Measurements from ENCODE around the gene AKAP9.
A peak's percentile ranks its signal among the peaks of the same experiment; 100 is the strongest.
"Not testable (repeated sequence)": the region's sequence is repeated elsewhere in the genome, so short reads cannot be mapped to it uniquely, and the experiment has no call there.

Gene AKAP9

GRCh38 chr7:91940572-91941341 lies at the start of gene AKAP9:
Gene AKAP9 (plus strand): TSS chr7:91940862. CDS start chr7:91941100, 238 bp downstream.
- TF ChIP-seq GATA1 (IDR thresholded peaks at IDR 0.05; ENCODE audit: low read depth, low read length) (no peak), POLR2A (IDR thresholded peaks at IDR 0.05; ENCODE audit: low read length) (peak; percentile 72)
- DNase-seq = peak; percentile 90 to 93

- TF ChIP-seq GATA1 (IDR thresholded peaks at IDR 0.05; ENCODE audit: low read depth, low read length) (no peak), POLR2A (IDR thresholded peaks at IDR 0.05; ENCODE audit: low read length) (no peak)
- DNase-seq = no peak
These were observed 48.5 kb upstream of the AKAP9 start for GRCh38 chr7:91892099-91892705.

- no peak for DNase-seq
- TF ChIP-seq GATA1 (IDR thresholded peaks at IDR 0.05; ENCODE audit: low read depth, low read length) = no peak
- no peak for TF ChIP-seq POLR2A (IDR thresholded peaks at IDR 0.05; ENCODE audit: low read length)
These were observed 47.8 kb upstream of the AKAP9 start for GRCh38 chr7:91892821-91893340.

GRCh38 chr7:91893699-91894098 lies 47.0 kb upstream of the AKAP9 start:
- not testable (repeated sequence) for DNase-seq

- TF ChIP-seq GATA1 (IDR thresholded peaks at IDR 0.05; ENCODE audit: low read depth, low read length) = no peak
- no peak for TF ChIP-seq POLR2A (IDR thresholded peaks at IDR 0.05; ENCODE audit: low read length)
- DNase-seq = no peak
These were observed 45.7 kb upstream of the AKAP9 start for GRCh38 chr7:91894781-91895480.

GRCh38 chr7:91898240-91898992 lies 42.2 kb upstream of the AKAP9 start:
- no peak for DNase-seq
- no peak for TF ChIP-seq POLR2A (IDR thresholded peaks at IDR 0.05; ENCODE audit: low read length)
- no peak for TF ChIP-seq GATA1 (IDR thresholded peaks at IDR 0.05; ENCODE audit: low read depth, low read length)

GRCh38 chr7:91899563-91899962 lies 41.1 kb upstream of the AKAP9 start:
- no peak for DNase-seq
- no peak for TF ChIP-seq POLR2A (IDR thresholded peaks at IDR 0.05; ENCODE audit: low read length)
- TF ChIP-seq GATA1 (IDR thresholded peaks at IDR 0.05; ENCODE audit: low read depth, low read length) = no peak

GRCh38 chr7:91910171-91910570 lies 30.5 kb upstream of the AKAP9 start:
- no peak for DNase-seq
- TF ChIP-seq POLR2A (IDR thresholded peaks at IDR 0.05; ENCODE audit: low read length) (no peak), GATA1 (IDR thresholded peaks at IDR 0.05; ENCODE audit: low read depth, low read length) (no peak)

- no peak for DNase-seq
- TF ChIP-seq GATA1 (IDR thresholded peaks at IDR 0.05; ENCODE audit: low read depth, low read length) (no peak), POLR2A (IDR thresholded peaks at IDR 0.05; ENCODE audit: low read length) (no peak)
These were observed 29.5 kb upstream of the AKAP9 start for GRCh38 chr7:91911121-91911520.

- TF ChIP-seq GATA1 (IDR thresholded peaks at IDR 0.05; ENCODE audit: low read depth, low read length) = no peak
- TF ChIP-seq POLR2A (IDR thresholded peaks at IDR 0.05; ENCODE audit: low read length) = no peak
- no peak for DNase-seq
These were observed 28.2 kb upstream of the AKAP9 start for GRCh38 chr7:91912494-91912893.

GRCh38 chr7:91913612-91914011 lies 27.1 kb upstream of the AKAP9 start:
- DNase-seq = no peak
- TF ChIP-seq POLR2A (IDR thresholded peaks at IDR 0.05; ENCODE audit: low read length) = no peak
- TF ChIP-seq GATA1 (IDR thresholded peaks at IDR 0.05; ENCODE audit: low read depth, low read length) = no peak

GRCh38 chr7:91915401-91916050 lies 25.1 kb upstream of the AKAP9 start:
- DNase-seq = no peak
- no peak for TF ChIP-seq GATA1 (IDR thresholded peaks at IDR 0.05; ENCODE audit: low read depth, low read length)
- TF ChIP-seq POLR2A (IDR thresholded peaks at IDR 0.05; ENCODE audit: low read length) = no peak

- DNase-seq = no peak
- TF ChIP-seq GATA1 (IDR thresholded peaks at IDR 0.05; ENCODE audit: low read depth, low read length) (no peak), POLR2A (IDR thresholded peaks at IDR 0.05; ENCODE audit: low read length) (no peak)
These were observed 24.6 kb upstream of the AKAP9 start for GRCh38 chr7:91916051-91916440.

Data from erythroblast (primary cell).